ENCODE measurements around the gene RASAL2. TPM values are rescaled to one million over a fixed set of nuclear protein-coding genes. Genes with fewer than 3 reads are reported as not detected.

The RASAL2 gene
- polyA plus RNA-seq, 1 experiment: 21.4 TPM

DNA sequence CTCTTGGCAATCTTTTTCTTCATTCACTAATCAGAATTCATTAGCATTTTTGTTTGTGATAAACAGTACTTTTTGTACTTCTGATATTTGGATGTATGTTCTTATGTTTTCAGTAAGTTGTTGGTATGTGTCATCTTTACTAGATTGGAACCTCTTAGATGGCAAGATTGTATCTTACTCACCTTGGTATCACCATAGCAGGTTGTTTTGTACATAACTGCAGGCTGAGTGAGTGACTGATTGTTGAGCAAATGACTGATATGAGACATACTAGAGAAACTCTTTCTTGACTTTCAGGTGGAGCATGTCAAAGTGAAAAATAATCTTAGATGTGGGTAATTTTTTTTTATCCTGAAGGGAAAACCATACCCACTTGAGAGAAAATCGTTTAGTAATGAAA is 229.2 kb downstream of the RASAL2 start:
- POLR2A ChIA-PET: no interaction called here
- DNase-seq (ENCODE audit: low read depth, low spot score): no peak
- CTCF ChIA-PET: interaction anchor here (1.2 to 1.6 kb wide), 4 partner anchors 11 to 179 kb away, joined by 4 to 5 read pairs (median 4); no protein-coding TSS in a partner anchor
- no peaks in the 10 kb centered on the region for H3K27me3 ChIP-seq (ENCODE audit: control insufficient read depth, insufficient read depth, low read length)
- TF ChIP-seq, protein P1, sequence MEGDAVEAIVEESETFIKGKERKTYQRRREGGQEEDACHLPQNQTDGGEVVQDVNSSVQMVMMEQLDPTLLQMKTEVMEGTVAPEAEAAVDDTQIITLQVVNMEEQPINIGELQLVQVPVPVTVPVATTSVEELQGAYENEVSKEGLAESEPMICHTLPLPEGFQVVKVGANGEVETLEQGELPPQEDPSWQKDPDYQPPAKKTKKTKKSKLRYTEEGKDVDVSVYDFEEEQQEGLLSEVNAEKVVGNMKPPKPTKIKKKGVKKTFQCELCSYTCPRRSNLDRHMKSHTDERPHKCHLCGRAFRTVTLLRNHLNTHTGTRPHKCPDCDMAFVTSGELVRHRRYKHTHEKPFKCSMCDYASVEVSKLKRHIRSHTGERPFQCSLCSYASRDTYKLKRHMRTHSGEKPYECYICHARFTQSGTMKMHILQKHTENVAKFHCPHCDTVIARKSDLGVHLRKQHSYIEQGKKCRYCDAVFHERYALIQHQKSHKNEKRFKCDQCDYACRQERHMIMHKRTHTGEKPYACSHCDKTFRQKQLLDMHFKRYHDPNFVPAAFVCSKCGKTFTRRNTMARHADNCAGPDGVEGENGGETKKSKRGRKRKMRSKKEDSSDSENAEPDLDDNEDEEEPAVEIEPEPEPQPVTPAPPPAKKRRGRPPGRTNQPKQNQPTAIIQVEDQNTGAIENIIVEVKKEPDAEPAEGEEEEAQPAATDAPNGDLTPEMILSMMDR (IDR thresholded peaks at IDR 0.05; ENCODE audit: low read depth, low read length): no peak
- no peaks in the 10 kb centered on the region for H3K9me3 ChIP-seq (ENCODE audit: control insufficient read depth, insufficient read depth, low read length)
- no peak overlapping the region for H3K4me3 ChIP-seq (ENCODE audit: low read depth, low read length)
- H3K27ac ChIP-seq (ENCODE audit: low read depth, low read length): no peak overlapping the region

GRCh38 chr1:178324003-178324402 is 230.1 kb downstream of the RASAL2 start:
- no peak for DNase-seq (ENCODE audit: low read depth, low spot score)
- CTCF ChIA-PET: interaction anchor here (0.6 to 2.7 kb wide), 3 partner anchors 13 to 47 kb away, joined by 3 to 13 read pairs (median 6); no protein-coding TSS in a partner anchor
- TF ChIP-seq, protein P1 (IDR thresholded peaks at IDR 0.05; ENCODE audit: low read depth, low read length): no peak
- no peak overlapping the region for H3K4me3 ChIP-seq (ENCODE audit: low read depth, low read length)
- POLR2A ChIA-PET: interaction anchor here (0.6 kb wide), 2 partner anchors 13 to 89 kb away, joined by 3 read pairs; no protein-coding TSS in a partner anchor
- no peak overlapping the region for H3K27ac ChIP-seq (ENCODE audit: low read depth, low read length)
- H3K27me3 ChIP-seq (ENCODE audit: control insufficient read depth, insufficient read depth, low read length): no peaks in the 10 kb centered on the region
- H3K9me3 ChIP-seq (ENCODE audit: control insufficient read depth, insufficient read depth, low read length): no peaks in the 10 kb centered on the region

- TF ChIP-seq, protein P1 (IDR thresholded peaks at IDR 0.05; ENCODE audit: low read depth, low read length): no peak
- no peak for DNase-seq (ENCODE audit: low read depth, low spot score)
- Histone ChIP-seq H3K4me3 (ENCODE audit: low read depth, low read length) (no peak overlapping the region), H3K27me3 (ENCODE audit: control insufficient read depth, insufficient read depth, low read length) (no peaks in the 10 kb centered on the region), H3K9me3 (ENCODE audit: control insufficient read depth, insufficient read depth, low read length) (no peaks in the 10 kb centered on the region), H3K27ac (ENCODE audit: low read depth, low read length) (no peak overlapping the region)
- ChIA-PET POLR2A (no interaction called here), CTCF (no interaction called here)
Observed at GRCh38 chr1:178328728-178329127, 234.8 kb downstream of the RASAL2 start.

- Histone ChIP-seq H3K27ac (ENCODE audit: low read depth, low read length) (no peak overlapping the region), H3K27me3 (ENCODE audit: control insufficient read depth, insufficient read depth, low read length) (no peaks in the 10 kb centered on the region), H3K4me3 (ENCODE audit: low read depth, low read length) (no peak overlapping the region), H3K9me3 (ENCODE audit: control insufficient read depth, insufficient read depth, low read length) (no peaks in the 10 kb centered on the region)
- TF ChIP-seq, protein P1 (IDR thresholded peaks at IDR 0.05; ENCODE audit: low read depth, low read length): no peak
- DNase-seq (ENCODE audit: low read depth, low spot score): no peak
- ChIA-PET POLR2A (no interaction called here), CTCF (no interaction called here)
Observed at GRCh38 chr1:178330153-178330552, 236.2 kb downstream of the RASAL2 start.

GRCh38 chr1:178330848-178331497 is 237.1 kb downstream of the RASAL2 start:
- CTCF ChIA-PET: interaction anchor here (0.6 kb wide), 2 partner anchors 42 to 58 kb away, joined by 3 read pairs; no protein-coding TSS in a partner anchor

More at GRCh38 chr1:178330848-178331497, 237.1 kb downstream of the RASAL2 start:
- Histone ChIP-seq H3K27me3 (ENCODE audit: control insufficient read depth, insufficient read depth, low read length) (no peaks in the 10 kb centered on the region), H3K27ac (ENCODE audit: low read depth, low read length) (no peak overlapping the region), H3K4me3 (ENCODE audit: low read depth, low read length) (no peak overlapping the region), H3K9me3 (ENCODE audit: control insufficient read depth, insufficient read depth, low read length) (no peaks in the 10 kb centered on the region)
- POLR2A ChIA-PET: no interaction called here
- DNase-seq (ENCODE audit: low read depth, low spot score): no peak
- TF ChIP-seq, protein P1 (IDR thresholded peaks at IDR 0.05; ENCODE audit: low read depth, low read length): no peak

Data from AG04450 (cell line).